ENCODE measurements around the gene TCP11L2. TPM values are rescaled to one million over a fixed set of nuclear protein-coding genes. Genes with fewer than 3 reads are reported as not detected.

TCP11L2 gene
- total RNA-seq, 1 donor from 2014 or later = 7.8 TPM

DNA sequence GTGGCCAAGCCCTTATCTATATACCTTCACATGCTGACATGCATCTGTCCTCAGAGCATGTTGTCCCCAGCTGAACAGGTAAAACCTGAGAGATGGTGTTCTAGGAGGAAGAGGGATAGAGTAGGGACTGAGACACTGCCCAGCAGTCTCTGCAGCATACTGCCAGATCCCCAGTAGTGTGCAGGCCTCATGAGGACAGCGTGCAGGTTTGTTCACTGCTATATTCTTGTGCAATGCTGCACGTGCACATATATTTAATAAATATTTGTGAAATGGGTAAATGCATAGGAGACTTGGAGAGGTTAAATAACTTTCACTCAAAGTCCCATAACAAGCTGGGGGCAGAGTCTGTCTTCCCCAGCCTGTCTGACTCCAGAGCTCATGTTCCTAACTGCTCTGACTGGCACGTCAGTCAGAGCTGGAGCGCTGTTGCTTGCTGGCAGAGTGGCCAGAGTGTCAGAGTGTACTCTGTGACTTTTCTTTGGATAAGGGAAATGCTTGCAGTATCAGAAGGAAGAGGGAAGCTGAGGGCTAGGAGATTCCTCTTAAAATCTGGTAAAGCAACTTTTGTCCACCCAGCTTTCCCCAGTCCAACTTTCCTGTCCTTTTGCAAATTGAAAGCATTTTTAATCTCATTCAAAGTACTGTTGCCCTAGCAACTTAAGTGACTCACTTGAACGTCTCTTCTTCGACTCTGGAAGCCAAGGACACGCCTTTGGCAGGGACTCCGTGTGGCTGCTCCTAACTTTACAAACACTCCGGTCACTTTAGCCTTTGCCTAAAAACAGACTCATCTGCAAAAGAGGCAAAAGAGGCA lies 40.1 kb downstream of the TCP11L2 start:
- no peaks in the 10 kb centered on the region for H3K9me3 ChIP-seq (ENCODE audit: low read depth)
- peaks cover 1% of the 10 kb centered on the region for H3K36me3 Mint-ChIP-seq
- no peaks in the 10 kb centered on the region for H3K9me3 Mint-ChIP-seq
- no peak overlapping the region for H3K9ac ChIP-seq
- H3K4me3 Mint-ChIP-seq = peak overlapping the region; percentile 65
- no peaks in the 10 kb centered on the region for H3K36me3 ChIP-seq
- no peaks in the 10 kb centered on the region for H3K4me1 ChIP-seq
- H3K79me2 ChIP-seq (ENCODE audit: low read depth) = no peaks in the 10 kb centered on the region
- H3K27ac Mint-ChIP-seq = peak overlapping the region; percentile 93
- no peak for DNase-seq (ENCODE audit: low spot score)
- H2AFZ ChIP-seq (replicated peaks) = no peak overlapping the region
- no peaks in the 10 kb centered on the region for H4K20me1 ChIP-seq (ENCODE audit: low read depth)
- peaks cover 21% of the 10 kb centered on the region for H3K4me1 Mint-ChIP-seq
- H3F3A ChIP-seq (ENCODE audit: low read depth) = no peaks in the 10 kb centered on the region
- no peaks in the 10 kb centered on the region for H3K27me3 Mint-ChIP-seq (ENCODE audit: insufficient read depth, low read depth)
- H3K27ac ChIP-seq = no peak overlapping the region
- H3K4me2 ChIP-seq = no peak overlapping the region
- H3K27me3 ChIP-seq = no peaks in the 10 kb centered on the region
- no peak overlapping the region for H3K4me3 ChIP-seq
- no peak for TF ChIP-seq EZH2phosphoT487 (IDR thresholded peaks at IDR 0.05)
- TF ChIP-seq, protein P1, sequence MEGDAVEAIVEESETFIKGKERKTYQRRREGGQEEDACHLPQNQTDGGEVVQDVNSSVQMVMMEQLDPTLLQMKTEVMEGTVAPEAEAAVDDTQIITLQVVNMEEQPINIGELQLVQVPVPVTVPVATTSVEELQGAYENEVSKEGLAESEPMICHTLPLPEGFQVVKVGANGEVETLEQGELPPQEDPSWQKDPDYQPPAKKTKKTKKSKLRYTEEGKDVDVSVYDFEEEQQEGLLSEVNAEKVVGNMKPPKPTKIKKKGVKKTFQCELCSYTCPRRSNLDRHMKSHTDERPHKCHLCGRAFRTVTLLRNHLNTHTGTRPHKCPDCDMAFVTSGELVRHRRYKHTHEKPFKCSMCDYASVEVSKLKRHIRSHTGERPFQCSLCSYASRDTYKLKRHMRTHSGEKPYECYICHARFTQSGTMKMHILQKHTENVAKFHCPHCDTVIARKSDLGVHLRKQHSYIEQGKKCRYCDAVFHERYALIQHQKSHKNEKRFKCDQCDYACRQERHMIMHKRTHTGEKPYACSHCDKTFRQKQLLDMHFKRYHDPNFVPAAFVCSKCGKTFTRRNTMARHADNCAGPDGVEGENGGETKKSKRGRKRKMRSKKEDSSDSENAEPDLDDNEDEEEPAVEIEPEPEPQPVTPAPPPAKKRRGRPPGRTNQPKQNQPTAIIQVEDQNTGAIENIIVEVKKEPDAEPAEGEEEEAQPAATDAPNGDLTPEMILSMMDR (IDR thresholded peaks at IDR 0.05) = no peak
- TF ChIP-seq EZH2 (IDR thresholded peaks at IDR 0.05) = no peak

DNA sequence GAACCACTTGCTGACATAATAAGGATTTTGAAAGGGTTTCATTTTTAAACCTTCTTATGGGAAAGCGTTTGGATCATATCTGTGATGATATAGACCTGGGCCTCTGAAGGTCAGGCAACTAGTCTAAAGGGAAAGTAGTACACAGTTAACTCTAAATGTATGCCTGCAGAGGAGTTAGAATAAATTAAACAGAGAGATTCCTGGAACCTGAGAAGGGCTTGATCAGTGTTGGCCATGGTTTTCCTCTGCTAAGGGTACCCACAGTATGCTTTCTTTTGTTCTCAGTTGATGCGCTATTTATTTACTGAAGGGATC lies 40.6 kb downstream of the TCP11L2 start:
- peaks cover 1% of the 10 kb centered on the region for H3K36me3 Mint-ChIP-seq
- no peaks in the 10 kb centered on the region for H3K9me3 Mint-ChIP-seq
- Histone ChIP-seq H3F3A (ENCODE audit: low read depth) (no peaks in the 10 kb centered on the region), H3K27me3 (no peaks in the 10 kb centered on the region), H3K79me2 (ENCODE audit: low read depth) (no peaks in the 10 kb centered on the region), H3K4me1 (no peaks in the 10 kb centered on the region), H4K20me1 (ENCODE audit: low read depth) (no peaks in the 10 kb centered on the region), H3K36me3 (no peaks in the 10 kb centered on the region), H3K4me3 (no peak overlapping the region), H3K9ac (no peak overlapping the region), H2AFZ (replicated peaks) (no peak overlapping the region), H3K9me3 (ENCODE audit: low read depth) (no peaks in the 10 kb centered on the region), H3K4me2 (no peak overlapping the region), H3K27ac (no peak overlapping the region)
- no peaks in the 10 kb centered on the region for H3K27me3 Mint-ChIP-seq (ENCODE audit: insufficient read depth, low read depth)
- peak overlapping the region; percentile 65 for H3K4me3 Mint-ChIP-seq
- H3K27ac Mint-ChIP-seq = peak overlapping the region; percentile 93
- TF ChIP-seq EZH2 (IDR thresholded peaks at IDR 0.05) = no peak
- TF ChIP-seq, protein P1 (IDR thresholded peaks at IDR 0.05) = no peak
- TF ChIP-seq EZH2phosphoT487 (IDR thresholded peaks at IDR 0.05) = no peak
- H3K4me1 Mint-ChIP-seq = peaks cover 21% of the 10 kb centered on the region
- DNase-seq (ENCODE audit: low spot score) = no peak

DNA sequence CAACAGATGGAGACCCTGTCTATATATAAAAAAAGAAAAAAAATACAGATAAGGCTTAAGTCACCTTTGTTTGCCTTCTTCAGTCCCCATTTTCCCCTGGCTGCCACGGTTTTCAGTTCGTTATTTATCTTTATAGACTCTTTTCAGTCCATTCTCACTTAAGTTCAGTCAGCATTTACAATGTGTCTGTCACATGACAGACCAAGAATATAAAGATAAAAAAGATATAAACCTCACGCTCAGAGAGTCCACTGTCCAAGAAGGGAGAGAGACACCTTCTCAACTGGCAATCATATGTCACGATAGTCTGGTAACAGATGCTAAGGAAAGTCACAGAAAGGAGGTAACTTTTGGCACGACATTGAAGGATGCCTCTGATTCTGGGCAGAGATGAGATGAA lies 41.6 kb downstream of the TCP11L2 start:
- TF ChIP-seq EZH2 (IDR thresholded peaks at IDR 0.05) = no peak
- TF ChIP-seq, protein P1 (IDR thresholded peaks at IDR 0.05) = no peak
- TF ChIP-seq EZH2phosphoT487 (IDR thresholded peaks at IDR 0.05) = no peak

More for the DNA sequence above, 41.6 kb downstream of the TCP11L2 start:
- H3F3A ChIP-seq (ENCODE audit: low read depth) = no peaks in the 10 kb centered on the region
- DNase-seq (ENCODE audit: low spot score) = no peak
- no peak overlapping the region for H3K9ac ChIP-seq
- H3K36me3 ChIP-seq = no peaks in the 10 kb centered on the region
- no peaks in the 10 kb centered on the region for H3K79me2 ChIP-seq (ENCODE audit: low read depth)
- H4K20me1 ChIP-seq (ENCODE audit: low read depth) = no peaks in the 10 kb centered on the region
- Mint-ChIP-seq H3K27ac (no peak overlapping the region), H3K4me3 (no peak overlapping the region), H3K27me3 (ENCODE audit: insufficient read depth, low read depth) (no peaks in the 10 kb centered on the region), H3K9me3 (no peaks in the 10 kb centered on the region), H3K36me3 (peaks cover 1% of the 10 kb centered on the region), H3K4me1 (peaks cover 21% of the 10 kb centered on the region)
- no peaks in the 10 kb centered on the region for H3K9me3 ChIP-seq (ENCODE audit: low read depth)
- H3K4me2 ChIP-seq = no peak overlapping the region
- H2AFZ ChIP-seq (replicated peaks) = no peak overlapping the region
- no peak overlapping the region for H3K27ac ChIP-seq
- no peaks in the 10 kb centered on the region for H3K27me3 ChIP-seq
- H3K4me1 ChIP-seq = no peaks in the 10 kb centered on the region
- H3K4me3 ChIP-seq = no peak overlapping the region

Data from neural progenitor cell (in vitro differentiated cells).